Activated CD4-positive, alpha-beta T cell treated with anti-CD3 and anti-CD28 coated beads for 48 hours (primary cell): ENCODE results near the gene SPOCK1.
A peak's percentile ranks its signal among the peaks of the same experiment; 100 is the strongest.
"Not testable (repeated sequence)": the region's sequence is repeated elsewhere in the genome, so short reads cannot be mapped to it uniquely, and the experiment has no call there.

Source experiments
- DNase-seq: peaks from one replicate; pipeline ENCODE4 v3.0.0-alpha.2; 2020

The SPOCK1 gene

DNA sequence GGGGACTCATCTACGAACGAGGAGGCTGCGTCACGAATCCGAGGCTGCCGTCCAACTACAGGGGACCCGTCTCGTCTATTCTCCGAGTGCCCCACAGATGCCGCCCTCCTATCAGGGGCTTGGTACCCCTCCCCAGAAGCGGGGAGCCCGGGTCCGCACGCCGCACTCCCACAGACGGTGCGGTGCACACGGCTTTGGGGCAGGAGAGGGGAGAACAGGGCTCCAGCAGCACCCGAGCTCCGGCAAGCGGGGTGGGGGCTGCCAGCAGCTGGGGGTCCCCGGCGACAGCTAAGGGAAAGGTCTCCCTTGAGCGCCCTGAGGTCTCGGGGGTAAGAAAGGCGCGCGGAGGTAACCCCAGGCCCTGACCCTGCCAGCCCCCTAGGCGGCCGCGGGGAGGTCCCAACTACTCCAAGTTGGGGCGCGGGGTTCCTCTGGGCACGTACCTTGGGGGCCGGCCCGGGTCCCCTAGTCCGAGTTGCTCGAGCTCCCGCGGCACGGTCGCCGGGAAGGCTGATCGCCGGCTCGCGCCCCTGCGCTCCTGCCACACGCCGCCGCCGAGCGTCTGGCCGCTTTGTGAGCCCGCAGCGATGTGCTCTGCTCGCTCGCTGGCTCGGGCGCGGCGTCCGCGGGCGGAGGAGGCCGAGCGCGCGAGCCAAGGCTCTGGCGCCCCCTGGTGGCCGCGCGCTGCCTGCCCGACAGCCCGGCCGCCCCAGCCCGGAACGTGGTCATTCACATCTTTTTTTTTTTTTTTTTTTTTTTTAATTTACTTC, at the start of gene SPOCK1:
Gene SPOCK1, minus strand, starts transcription at position 591 of the 770 bp plus-strand sequence.
- peak; percentile 75 for DNase-seq

DNA sequence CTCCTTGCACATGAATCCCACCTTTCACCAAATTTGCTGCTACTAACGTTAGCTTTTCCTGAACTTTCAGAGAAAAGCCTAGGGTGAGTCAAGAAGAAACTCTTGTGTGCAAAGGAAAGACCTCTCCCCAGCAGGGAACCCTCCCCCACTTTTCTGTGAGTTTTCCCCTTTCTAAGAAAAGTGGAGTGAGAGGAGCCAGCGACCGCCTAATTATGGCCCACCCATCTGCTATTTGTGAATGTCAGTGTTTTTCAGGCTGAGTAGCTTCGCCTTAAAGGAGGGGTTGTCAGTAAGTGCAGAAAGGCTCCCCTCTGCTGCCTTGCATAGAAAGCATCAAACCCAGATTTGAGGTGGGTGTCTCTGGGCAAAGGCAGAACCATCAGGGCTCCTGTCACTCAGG, 46.8 kb upstream of the SPOCK1 start:
- DNase-seq = no peak

DNA sequence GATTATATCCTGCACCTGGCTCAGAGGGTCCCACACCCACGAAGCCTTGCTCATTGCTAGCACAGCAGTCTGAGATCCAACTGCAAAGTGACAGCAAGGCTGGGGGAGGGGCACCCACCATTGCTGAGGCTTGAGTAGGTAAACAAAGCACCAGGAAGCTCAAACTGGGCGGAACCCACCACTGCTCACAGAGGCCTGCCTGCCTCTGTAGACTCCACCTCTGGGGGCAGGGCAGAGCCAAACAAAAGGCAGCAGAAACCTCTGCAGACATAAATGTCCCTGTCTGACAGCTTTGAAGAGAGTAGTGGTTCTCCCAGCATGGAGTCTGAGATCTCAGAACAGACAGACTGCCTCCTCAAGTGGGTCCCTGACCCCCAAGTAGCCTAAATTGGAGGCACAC, 36.3 kb upstream of the SPOCK1 start:
- DNase-seq = not testable (repeated sequence)

DNA sequence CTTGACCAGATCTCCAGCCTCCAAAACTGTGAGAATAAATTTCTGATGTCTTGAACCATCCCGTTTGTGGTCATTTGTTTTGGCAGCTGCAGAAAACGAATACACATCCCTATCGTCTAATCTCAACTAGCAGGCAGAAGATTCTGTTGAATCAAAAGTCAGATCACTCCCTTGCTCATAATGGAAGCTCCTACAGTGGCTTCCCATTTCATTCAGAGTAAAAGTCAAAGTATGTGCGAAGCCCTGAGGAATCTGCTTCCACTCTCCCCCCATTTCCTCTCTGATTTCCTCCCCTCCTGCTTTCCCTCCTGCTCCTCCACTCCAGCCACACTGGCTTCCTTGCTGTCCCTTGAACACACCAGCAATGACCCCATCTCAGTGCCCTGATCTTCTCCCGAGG, 34.8 kb upstream of the SPOCK1 start:
- DNase-seq = no peak

- DNase-seq = no peak
Measured at GRCh38 chr5:137531266-137531665, 32.1 kb upstream of the SPOCK1 start.

DNA sequence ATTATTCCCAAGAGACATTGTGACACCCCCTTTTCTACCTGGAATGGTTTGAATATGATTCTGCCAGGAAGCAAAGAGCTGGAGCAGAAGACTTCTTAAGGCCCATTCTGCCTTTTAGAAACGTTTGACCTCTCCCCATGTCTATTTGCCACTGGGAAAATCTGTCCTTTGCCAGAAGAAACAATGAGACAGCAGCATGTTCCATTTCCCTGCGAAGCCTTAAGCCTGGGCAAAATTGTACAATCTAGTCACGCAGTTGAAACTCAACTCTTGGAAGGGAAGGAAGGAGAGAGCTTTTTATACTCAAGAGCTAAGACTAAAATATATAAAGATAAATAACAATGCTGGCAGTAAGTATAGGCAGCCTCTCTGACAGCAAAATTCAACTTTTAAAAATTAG, 22.1 kb upstream of the SPOCK1 start:
- DNase-seq = no peak

DNA sequence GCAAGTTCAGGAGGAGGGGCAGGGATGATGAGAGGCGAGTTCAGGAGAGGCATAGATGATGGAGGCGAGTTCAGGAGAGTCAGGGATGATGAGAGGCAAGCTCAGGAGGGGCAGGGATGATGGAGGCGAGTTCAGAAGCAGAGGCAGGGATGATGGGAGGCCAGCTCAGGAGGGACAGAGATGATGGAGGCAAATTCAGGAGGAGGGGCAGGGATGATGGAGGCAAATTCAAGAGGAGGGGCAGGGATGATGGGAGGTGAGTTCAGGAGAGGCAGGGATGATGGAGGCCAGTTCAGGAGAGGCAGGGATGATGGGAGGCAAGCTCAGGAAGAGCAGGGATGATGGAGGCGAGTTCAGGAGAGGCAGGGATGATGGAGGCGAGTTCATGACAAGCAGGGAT, 17.8 kb upstream of the SPOCK1 start:
- no peak for DNase-seq

DNA sequence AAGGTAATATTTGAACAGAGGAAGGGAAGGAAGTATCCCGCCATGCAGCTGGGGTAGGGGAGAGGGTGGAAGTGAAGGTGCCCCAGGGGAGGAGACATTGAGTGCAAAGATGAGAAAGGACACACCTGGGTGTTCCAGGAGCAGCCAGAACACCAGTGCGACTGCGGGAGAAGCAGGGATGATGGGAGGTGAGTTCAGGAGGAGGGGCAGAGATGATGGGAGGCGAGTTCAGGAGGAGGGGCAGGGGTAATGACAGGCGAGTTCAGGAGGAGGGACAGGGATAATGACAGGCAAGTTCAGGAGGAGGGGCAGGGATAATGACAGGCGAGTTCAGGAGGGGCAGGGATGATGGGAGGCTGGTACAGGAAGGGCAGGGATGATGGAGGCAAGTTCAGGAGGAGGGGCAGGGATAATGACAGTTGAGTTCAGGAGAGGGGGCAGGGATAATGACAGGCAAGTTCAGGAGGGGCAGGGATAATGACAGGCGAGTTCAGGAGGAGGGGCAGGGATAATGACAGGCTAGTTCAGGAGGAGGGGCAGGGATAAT, 17.2 kb upstream of the SPOCK1 start:
- DNase-seq = no peak

- DNase-seq = no peak
Measured at GRCh38 chr5:137515238-137515637, 16.1 kb upstream of the SPOCK1 start.

- DNase-seq = no peak
Measured at GRCh38 chr5:137510671-137511070, 11.5 kb upstream of the SPOCK1 start.

DNA sequence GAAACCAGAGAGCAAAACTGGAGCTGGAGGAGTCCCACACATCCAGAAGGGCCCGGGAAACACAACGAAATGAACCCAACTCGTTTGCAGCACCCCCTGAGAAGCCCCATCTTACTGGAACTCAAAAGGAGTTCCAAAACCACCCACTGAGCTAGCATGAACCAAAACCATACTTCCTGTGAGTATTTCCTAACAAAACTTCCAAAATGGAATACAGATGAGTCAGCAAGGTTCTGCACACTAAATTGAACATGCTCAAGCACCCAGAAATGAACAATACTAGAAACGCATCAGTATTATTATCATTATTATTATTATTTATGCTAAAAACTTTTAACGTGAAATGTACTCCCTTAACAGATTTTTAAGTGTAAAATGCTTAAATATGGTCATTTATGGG, 8.0 kb upstream of the SPOCK1 start:
- no peak for DNase-seq

- no peak for DNase-seq
Measured at GRCh38 chr5:137506296-137506695, 7.2 kb upstream of the SPOCK1 start.

- DNase-seq = no peak
Measured at GRCh38 chr5:137504916-137505315, 5.8 kb upstream of the SPOCK1 start.

- DNase-seq = no peak
Measured at GRCh38 chr5:137503456-137503855, 4.3 kb upstream of the SPOCK1 start.

- no peak for DNase-seq
Measured at GRCh38 chr5:137502632-137503031, 3.5 kb upstream of the SPOCK1 start.

DNA sequence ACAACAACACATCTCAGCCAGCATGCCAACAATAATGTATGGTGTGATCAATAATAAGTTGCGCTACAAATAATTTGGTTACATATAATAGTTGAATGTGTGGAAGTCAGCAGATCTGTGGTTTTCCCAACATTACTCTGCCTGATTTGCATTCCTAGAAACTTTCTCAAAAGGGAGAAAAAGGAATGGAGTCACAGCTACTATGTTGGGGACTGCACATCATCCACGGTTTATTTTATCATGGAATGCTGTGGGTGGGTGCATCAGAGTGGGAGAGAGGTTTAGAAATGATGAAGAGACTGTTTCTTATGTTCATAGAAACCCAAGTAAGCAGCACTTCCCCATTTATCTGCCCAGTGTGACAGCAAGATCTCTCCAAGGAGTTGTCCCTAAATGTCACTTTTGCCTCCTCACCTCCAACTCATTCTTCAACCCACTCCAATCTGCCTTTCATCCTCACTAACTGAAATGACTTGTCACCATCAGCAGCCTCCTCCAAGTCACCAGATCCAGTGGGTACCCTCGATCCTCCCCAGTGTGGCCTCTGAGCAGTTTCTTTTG, 2.8 kb upstream of the SPOCK1 start:
- DNase-seq = no peak

- no peak for DNase-seq
Measured at GRCh38 chr5:137501226-137501625, 2.1 kb upstream of the SPOCK1 start.

DNA sequence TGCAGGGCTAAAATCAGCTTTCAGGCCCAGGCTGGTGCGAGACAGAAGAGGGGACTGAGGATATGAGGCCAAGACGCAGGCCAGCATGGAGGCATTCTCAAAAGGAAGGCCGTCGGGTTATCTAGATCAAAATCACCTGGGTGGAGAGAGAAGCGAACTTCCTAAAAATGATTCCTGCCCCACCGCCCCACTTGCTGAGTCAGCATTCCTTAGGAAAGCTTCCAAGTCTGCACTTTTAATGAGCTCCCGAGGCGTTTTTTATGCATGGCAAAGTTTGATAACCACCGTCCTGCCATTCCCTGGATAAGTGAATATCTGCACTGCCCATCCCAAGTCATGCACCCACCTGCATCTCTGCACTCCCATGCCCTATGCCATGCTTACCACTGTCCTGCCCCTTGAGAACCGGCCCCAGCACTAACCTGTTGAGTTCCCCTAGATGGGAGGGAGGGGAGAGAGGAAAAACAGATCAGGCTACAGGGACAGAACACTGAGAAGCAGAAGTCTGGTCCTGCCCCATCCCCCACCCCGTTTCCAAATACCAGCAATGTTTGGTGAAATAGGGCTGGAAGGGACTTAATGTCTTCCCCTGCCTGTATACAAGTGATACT, 1.6 kb upstream of the SPOCK1 start:
- DNase-seq = no peak

GRCh38 chr5:137499506-137499847, 351 bp upstream of the SPOCK1 start:
- DNase-seq = not testable (repeated sequence)

- DNase-seq = peak; percentile 6
Measured at GRCh38 chr5:137498301-137498735, 808 bp downstream of the SPOCK1 start.

DNA sequence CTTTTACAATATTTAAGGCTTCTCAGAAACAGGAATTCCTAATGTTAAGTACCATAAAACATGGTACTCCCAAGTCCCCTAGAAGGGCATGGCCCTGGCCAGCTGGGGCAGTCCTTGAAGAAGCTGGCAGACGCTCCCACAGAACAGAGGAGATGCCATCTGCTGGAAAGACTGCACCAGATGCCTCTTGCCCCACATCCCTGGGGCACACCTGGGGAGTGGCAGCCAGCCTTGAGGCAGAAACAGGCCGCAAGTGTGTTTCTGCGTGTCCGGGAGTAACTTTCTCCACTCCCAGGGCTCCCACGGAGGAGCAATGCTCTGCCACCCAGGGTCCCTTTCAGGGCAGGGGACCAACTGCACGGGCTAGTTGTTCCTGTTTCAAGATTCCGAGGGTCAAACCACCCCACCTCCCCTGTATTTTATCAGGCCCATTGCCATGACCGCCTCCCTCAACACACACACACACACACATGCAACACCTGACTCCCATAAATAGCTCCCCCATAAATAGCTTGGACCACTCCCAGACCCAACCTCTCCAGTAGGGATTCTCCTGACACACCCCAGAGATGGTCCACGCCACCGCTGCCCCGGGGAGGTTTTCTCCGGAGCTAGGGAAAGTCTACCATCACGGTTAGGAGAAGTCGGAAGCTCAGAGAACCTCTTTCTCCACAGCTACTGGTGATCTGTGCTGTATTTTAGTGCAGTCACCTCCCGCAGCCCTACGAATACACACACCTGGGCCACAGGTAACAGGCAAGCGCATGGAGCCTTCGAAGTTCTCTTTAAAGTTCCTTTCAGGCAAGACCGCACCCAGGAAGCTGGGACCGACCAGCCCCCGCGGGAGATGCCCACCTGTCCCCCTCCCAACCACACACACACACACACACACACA, 1.5 kb downstream of the SPOCK1 start:
- no peak for DNase-seq

DNA sequence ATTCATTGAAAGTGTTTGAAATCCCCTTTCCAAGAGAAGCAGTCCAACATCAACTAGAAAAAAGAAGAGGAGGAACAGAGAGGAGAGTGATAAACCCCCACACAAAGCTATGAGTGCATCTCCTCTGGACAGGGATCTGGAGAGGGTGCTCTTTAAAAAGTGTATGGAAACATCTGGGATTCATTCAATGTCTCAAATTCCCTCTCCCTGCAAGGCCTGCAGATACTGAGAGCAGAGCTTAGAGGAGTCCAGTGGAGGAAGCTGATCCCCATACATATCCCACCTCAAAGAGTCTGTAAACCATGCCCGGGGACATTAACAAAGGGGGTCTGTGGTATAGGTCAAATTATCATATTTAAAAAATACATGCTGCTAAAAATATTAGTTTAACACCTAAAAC, 2.2 kb downstream of the SPOCK1 start:
- DNase-seq = no peak

GRCh38 chr5:137492331-137492730, 6.8 kb downstream of the SPOCK1 start:
- no peak for DNase-seq
